ENCODE measurements around the gene PCED1B. TPM values are rescaled to one million over a fixed set of nuclear protein-coding genes. Genes with fewer than 3 reads are reported as not detected.

PCED1B gene
- total RNA-seq, 4 donors from 2014 or later, result 1.2 to 2.5 (median 2.3) TPM; not detected in 1

DNA sequence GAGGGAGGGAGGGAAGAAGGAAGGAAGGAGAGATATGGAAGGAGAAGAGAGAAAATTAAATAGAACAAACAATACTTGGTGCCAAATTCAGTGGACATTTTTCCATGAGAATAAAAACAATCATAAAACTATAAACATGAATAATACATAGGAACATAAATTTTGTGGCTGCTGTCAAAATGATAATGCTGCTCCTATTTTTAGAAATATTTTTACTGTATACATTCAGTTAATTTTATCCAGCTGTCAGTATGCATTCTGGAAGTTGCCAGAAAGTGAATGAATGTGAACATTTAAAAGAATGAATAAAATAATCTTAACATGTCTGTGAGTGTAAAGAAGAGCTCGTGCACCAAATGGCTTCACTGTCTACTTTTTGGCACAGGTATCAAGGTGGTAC lies 13.9 kb upstream of the PCED1B start:
- intact Hi-C loops (cut with DNase I), result no loop called here
- 68 to 77% methylated on average over 1 of the region's 1 CpG for WGBS, 2 donors

DNA sequence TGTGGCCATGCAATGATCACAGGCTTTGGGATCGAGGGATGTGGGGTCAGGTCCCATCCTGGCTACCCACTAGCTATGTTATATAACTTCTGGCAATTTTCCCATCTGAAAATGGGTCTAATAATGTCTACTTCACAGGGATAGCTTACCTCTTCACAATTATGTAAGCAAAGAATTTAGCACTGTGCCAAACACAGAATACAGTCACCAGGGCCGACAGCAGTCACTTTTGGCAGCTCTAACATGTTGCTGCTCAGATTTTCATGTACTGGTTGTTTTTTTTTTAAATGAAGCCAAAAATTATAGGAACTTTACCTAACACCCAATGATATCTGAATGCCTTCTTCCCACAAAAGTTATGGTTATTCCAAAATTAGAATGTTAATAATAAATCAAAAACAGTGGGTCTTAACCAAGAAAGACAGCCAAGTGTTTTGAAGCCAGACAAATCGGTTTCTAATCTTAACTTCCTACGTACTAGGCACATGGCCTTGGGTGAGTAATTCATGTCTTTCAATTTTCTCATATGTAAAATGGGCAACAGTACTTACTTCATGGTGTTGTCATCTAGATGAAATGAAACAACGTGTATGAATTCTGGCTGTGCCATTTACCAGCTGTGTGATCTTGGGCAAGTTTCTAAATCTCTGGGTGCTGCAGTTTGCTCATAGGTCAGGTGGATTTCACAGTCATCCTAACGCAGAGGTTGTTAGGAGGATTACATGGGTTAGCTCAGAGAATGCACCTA lies 13.0 kb upstream of the PCED1B start:
- Histone ChIP-seq H3K36me3 (no peaks in the 10 kb centered on the region), H3K4me1 (peaks cover 0 to 15% (median 0%) of the 10 kb centered on the region in 3 donors), H3K4me3 (no peak overlapping the region), H3K27ac (no peak overlapping the region), H3K9me3 (no peaks in the 10 kb centered on the region), H3K27me3 (no peaks in the 10 kb centered on the region)
- no peak for TF ChIP-seq POLR2A (IDR thresholded peaks at IDR 0.05)
- TF ChIP-seq, protein P1, sequence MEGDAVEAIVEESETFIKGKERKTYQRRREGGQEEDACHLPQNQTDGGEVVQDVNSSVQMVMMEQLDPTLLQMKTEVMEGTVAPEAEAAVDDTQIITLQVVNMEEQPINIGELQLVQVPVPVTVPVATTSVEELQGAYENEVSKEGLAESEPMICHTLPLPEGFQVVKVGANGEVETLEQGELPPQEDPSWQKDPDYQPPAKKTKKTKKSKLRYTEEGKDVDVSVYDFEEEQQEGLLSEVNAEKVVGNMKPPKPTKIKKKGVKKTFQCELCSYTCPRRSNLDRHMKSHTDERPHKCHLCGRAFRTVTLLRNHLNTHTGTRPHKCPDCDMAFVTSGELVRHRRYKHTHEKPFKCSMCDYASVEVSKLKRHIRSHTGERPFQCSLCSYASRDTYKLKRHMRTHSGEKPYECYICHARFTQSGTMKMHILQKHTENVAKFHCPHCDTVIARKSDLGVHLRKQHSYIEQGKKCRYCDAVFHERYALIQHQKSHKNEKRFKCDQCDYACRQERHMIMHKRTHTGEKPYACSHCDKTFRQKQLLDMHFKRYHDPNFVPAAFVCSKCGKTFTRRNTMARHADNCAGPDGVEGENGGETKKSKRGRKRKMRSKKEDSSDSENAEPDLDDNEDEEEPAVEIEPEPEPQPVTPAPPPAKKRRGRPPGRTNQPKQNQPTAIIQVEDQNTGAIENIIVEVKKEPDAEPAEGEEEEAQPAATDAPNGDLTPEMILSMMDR (IDR thresholded peaks at IDR 0.05), result no peak
- intact Hi-C loops (cut with DNase I), result no loop called here
- DNase-seq, result no peak
- 39% methylated on average over 6 of the region's 6 CpGs for WGBS, 2 donors

More for the DNA sequence above, 13.9 kb upstream of the PCED1B start:
- no peaks in the 10 kb centered on the region for H3K9me3 ChIP-seq
- H3K36me3 ChIP-seq, result no peaks in the 10 kb centered on the region
- no peak overlapping the region for H3K4me3 ChIP-seq
- no peak overlapping the region for H3K27ac ChIP-seq
- H3K27me3 ChIP-seq, result no peaks in the 10 kb centered on the region
- TF ChIP-seq, protein P1 (IDR thresholded peaks at IDR 0.05), result no peak
- DNase-seq, result no peak
- peaks cover 0 to 13% (median 0%) of the 10 kb centered on the region in 3 donors for H3K4me1 ChIP-seq

DNA sequence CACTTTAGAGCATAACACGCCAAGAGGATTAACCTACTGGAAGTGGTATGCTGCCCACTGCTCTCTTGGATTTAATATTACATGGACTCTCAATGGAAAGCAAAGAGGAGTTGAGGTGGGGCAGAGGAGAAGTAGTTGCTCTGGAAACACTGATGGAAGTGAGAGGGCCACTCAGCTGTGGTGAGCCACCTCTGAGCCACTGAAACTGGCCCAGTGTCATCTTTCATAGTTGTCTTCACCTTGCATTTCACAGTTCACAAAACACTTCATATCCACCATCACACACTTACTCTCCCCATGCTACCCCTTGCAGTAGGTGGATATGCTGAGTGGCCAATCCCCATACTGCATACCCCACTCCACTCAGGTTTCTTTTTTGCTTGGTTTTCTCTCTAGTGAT lies 12.2 kb upstream of the PCED1B start:
- Histone ChIP-seq H3K4me3 (no peak overlapping the region), H3K4me1 (peaks cover 0 to 15% (median 0%) of the 10 kb centered on the region in 3 donors), H3K27ac (no peak overlapping the region), H3K27me3 (no peaks in the 10 kb centered on the region), H3K9me3 (no peaks in the 10 kb centered on the region), H3K36me3 (no peaks in the 10 kb centered on the region)
- no peak for TF ChIP-seq POLR2A (IDR thresholded peaks at IDR 0.05)
- TF ChIP-seq, protein P1 (IDR thresholded peaks at IDR 0.05), result no peak
- intact Hi-C loops (cut with DNase I), result no loop called here
- WGBS, 2 donors, result 82 to 89% methylated on average over 1 of the region's 1 CpG
- DNase-seq, result no peak

DNA sequence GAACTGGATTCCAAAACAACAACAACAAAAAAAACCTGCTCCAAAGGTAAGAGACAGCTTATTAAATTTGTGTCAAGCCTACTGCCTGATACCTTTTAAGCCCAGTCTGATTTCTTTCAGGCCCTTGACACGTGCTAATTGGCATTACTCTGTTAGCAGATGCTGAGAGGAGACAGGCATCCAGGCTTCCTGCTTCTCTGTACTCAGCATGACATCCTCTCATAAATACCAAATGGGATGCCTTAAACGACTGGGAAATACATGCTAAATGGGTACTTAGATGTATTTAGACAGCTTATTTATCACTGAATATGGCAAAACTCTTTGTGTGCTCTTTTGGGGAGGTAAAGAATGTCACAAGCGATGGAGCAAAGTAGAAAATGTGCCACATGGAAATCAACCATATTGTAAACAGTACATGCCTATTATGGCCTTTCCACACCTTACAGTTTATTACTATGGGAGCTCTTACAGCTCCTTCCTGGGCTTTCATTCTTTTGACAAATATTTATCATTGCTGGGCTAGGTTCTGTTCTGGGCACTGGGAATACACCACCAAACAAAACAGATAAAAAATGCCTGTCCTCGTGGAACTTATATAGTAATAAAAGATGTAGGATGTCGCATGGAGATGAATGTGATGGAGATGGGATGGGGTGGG lies 11.5 kb upstream of the PCED1B start:
- Histone ChIP-seq H3K27me3 (no peaks in the 10 kb centered on the region), H3K4me3 (no peak overlapping the region), H3K4me1 (peaks cover 0 to 15% (median 0%) of the 10 kb centered on the region in 3 donors), H3K36me3 (no peaks in the 10 kb centered on the region), H3K27ac (no peak overlapping the region), H3K9me3 (no peaks in the 10 kb centered on the region)
- DNase-seq, result no peak
- intact Hi-C loops (cut with DNase I), result no loop called here
- 72 to 73% methylated on average over 4 to 5 of the region's 5 CpGs for WGBS, 2 donors
- TF ChIP-seq, protein P1 (IDR thresholded peaks at IDR 0.05), result no peak
- TF ChIP-seq POLR2A (IDR thresholded peaks at IDR 0.05), result no peak

DNA sequence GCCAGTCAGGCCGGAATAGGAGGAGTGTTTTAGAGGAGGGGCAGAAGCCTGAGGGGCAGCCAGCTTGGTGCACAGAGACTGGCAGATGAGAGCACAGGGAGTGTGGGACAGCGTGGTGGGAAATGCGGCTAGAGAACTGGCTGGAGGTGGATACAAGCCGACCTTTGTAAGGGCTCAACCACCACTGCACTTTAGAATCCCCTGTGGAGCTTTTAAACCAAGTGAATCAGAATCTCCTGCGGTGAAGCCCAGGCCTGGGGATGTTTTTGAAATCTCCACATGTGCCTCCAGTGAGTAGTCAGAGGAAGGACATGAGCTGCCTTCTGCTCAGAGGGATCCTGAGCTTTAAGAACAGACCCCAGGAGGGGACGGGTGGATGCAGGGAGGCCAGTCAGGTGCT lies 10.9 kb upstream of the PCED1B start:
- H3K4me3 ChIP-seq, result no peak overlapping the region
- H3K4me1 ChIP-seq, result peaks cover 0 to 15% (median 0%) of the 10 kb centered on the region in 3 donors
- WGBS, 2 donors, result 82 to 92% methylated on average over 5 to 6 of the region's 6 CpGs
- no peaks in the 10 kb centered on the region for H3K27me3 ChIP-seq
- no peak overlapping the region for H3K27ac ChIP-seq
- no peaks in the 10 kb centered on the region for H3K9me3 ChIP-seq
- intact Hi-C loops (cut with DNase I), result no loop called here
- H3K36me3 ChIP-seq, result no peaks in the 10 kb centered on the region
- no peak for TF ChIP-seq POLR2A (IDR thresholded peaks at IDR 0.05)
- TF ChIP-seq, protein P1 (IDR thresholded peaks at IDR 0.05), result no peak
- no peak for DNase-seq
